Endothelial cell (in vitro differentiated cells): ENCODE measurements around the gene PTPRE. TPM values are rescaled to one million over a fixed set of nuclear protein-coding genes. Genes with fewer than 3 reads are reported as not detected.

Experiments used
- DNase-seq: peaks from one replicate; pipeline ENCODE4 v3.0.0; 2021; ENCODE audit warnings: low spot score
- H3K27ac Mint-ChIP-seq: one replicate; pipeline ENCODE4 v1.8.0; 2021; ENCODE audit warnings: mixed read lengths, inconsistent platforms; ENCODE audit not compliant: unreplicated experiment
- H3K27me3 Mint-ChIP-seq: one replicate; pipeline ENCODE4 v1.8.0; 2021; ENCODE audit warnings: mild to moderate bottlenecking, moderate library complexity, mixed read lengths, inconsistent platforms; ENCODE audit not compliant: unreplicated experiment
- H3K36me3 Mint-ChIP-seq: one replicate; pipeline ENCODE4 v1.8.0; 2021; ENCODE audit warnings: mild to moderate bottlenecking, low read depth, mixed read lengths, inconsistent platforms; ENCODE audit not compliant: unreplicated experiment
- H3K4me1 Mint-ChIP-seq: one replicate; pipeline ENCODE4 v1.8.0; 2021; ENCODE audit warnings: mild to moderate bottlenecking, mixed read lengths, inconsistent platforms; ENCODE audit not compliant: unreplicated experiment
- H3K4me3 Mint-ChIP-seq: one replicate; pipeline ENCODE4 v1.8.0; 2021; ENCODE audit warnings: mild to moderate bottlenecking, mixed read lengths, inconsistent platforms; ENCODE audit not compliant: unreplicated experiment
- H3K9me3 Mint-ChIP-seq: one replicate; pipeline ENCODE4 v1.8.0; 2021; ENCODE audit warnings: mixed read lengths, inconsistent platforms; ENCODE audit not compliant: unreplicated experiment
- CTCF ChIP-seq: fragments of 200-600 bp; sonication (generic); IDR thresholded peaks from one replicate; pipeline ENCODE4 v1.5.0; 2021; ENCODE audit warnings: antibody characterized with exemption; ENCODE audit not compliant: unreplicated experiment
- total RNA-seq: library from RNA; stranded (reverse); fragmentation: NEBNext Ultra II Directional; extraction: Animal tissue kit (Norgen Biotek cat#: 25700); gene quantifications from one replicate; pipeline ENCODE4 v1.2.1, GENCODE V29; 2021; ENCODE audit not compliant: unreplicated experiment

The PTPRE gene
- total RNA-seq, 1 donor from 2014 or later = 117 TPM

- TF ChIP-seq CTCF = no peak
- no peak for DNase-seq
- Mint-ChIP-seq H3K27ac (no peak overlapping the region), H3K4me1 (peaks cover 62% of the 10 kb centered on the region), H3K4me3 (no peak overlapping the region), H3K36me3 (peaks cover 28% of the 10 kb centered on the region), H3K9me3 (no peaks in the 10 kb centered on the region), H3K27me3 (peaks cover 14% of the 10 kb centered on the region)
Observed at GRCh38 chr10:127945341-127945758, 38.4 kb downstream of the PTPRE start.

GRCh38 chr10:127945948-127946711, 39.2 kb downstream of the PTPRE start:
- H3K4me3 Mint-ChIP-seq = no peak overlapping the region
- no peak overlapping the region for H3K27ac Mint-ChIP-seq
- TF ChIP-seq CTCF = no peak
- H3K9me3 Mint-ChIP-seq = no peaks in the 10 kb centered on the region
- H3K36me3 Mint-ChIP-seq = peaks cover 26% of the 10 kb centered on the region
- H3K27me3 Mint-ChIP-seq = peaks cover 14% of the 10 kb centered on the region
- H3K4me1 Mint-ChIP-seq = peaks cover 60% of the 10 kb centered on the region
- DNase-seq = no peak

GRCh38 chr10:127947211-127947610, 40.3 kb downstream of the PTPRE start:
- Mint-ChIP-seq H3K36me3 (peaks cover 26% of the 10 kb centered on the region), H3K27ac (no peak overlapping the region), H3K9me3 (no peaks in the 10 kb centered on the region), H3K4me3 (no peak overlapping the region), H3K27me3 (peaks cover 14% of the 10 kb centered on the region), H3K4me1 (peaks cover 52% of the 10 kb centered on the region)
- no peak for DNase-seq
- no peak for TF ChIP-seq CTCF

- Mint-ChIP-seq H3K27me3 (peaks cover 7% of the 10 kb centered on the region), H3K9me3 (no peaks in the 10 kb centered on the region), H3K27ac (no peak overlapping the region), H3K4me3 (no peak overlapping the region), H3K36me3 (peaks cover 24% of the 10 kb centered on the region), H3K4me1 (peaks cover 37% of the 10 kb centered on the region)
- TF ChIP-seq CTCF = no peak
- no peak for DNase-seq
Observed at GRCh38 chr10:127948791-127949190, 41.9 kb downstream of the PTPRE start.

GRCh38 chr10:127949831-127950230, 42.9 kb downstream of the PTPRE start:
- no peak for DNase-seq
- Mint-ChIP-seq H3K4me1 (peaks cover 27% of the 10 kb centered on the region), H3K27ac (no peak overlapping the region), H3K9me3 (no peaks in the 10 kb centered on the region), H3K4me3 (no peak overlapping the region), H3K27me3 (peaks cover 2% of the 10 kb centered on the region), H3K36me3 (peaks cover 26% of the 10 kb centered on the region)
- TF ChIP-seq CTCF = no peak
